Posterior vena cava (tissue), 2 donors: ENCODE data around the gene ADGRB3. TPM values are rescaled to one million over a fixed set of nuclear protein-coding genes. Genes with fewer than 3 reads are reported as not detected.
A peak's percentile ranks its signal among the peaks of the same experiment; 100 is the strongest.
"Not testable (repeated sequence)": the region's sequence is repeated elsewhere in the genome, so short reads cannot be mapped to it uniquely, and the experiment has no call there.

Experiments
- DNase-seq: peaks from one replicate; pipeline ENCODE4 v3.0.0-alpha.2; 2020; ENCODE audit warnings: low spot score
- intact Hi-C, 2 donors: fragments of 100-400 bp; cut with DNase I; formaldehyde crosslinking; loops; one replicate each; pipeline versions ENCODE4 v1.14.1 to v1.14.2; 2022 to 2023
- total RNA-seq, 2 donors: library from RNA; stranded (reverse); fragmentation: NEBNext Ultra II Directional; extraction: Animal tissue kit (Norgen Biotek cat#: 25700); gene quantifications; one replicate each; pipeline ENCODE4 v1.2.1, GENCODE V29; 2021
- donor health status: DM: yes; HTN: yes; CAD: no.
- donor health status: DM: yes; HTN: yes; CAD: no.

Gene ADGRB3
- total RNA-seq, 2 donors from 2014 or later: 2.0 to 5.9 TPM

DNA sequence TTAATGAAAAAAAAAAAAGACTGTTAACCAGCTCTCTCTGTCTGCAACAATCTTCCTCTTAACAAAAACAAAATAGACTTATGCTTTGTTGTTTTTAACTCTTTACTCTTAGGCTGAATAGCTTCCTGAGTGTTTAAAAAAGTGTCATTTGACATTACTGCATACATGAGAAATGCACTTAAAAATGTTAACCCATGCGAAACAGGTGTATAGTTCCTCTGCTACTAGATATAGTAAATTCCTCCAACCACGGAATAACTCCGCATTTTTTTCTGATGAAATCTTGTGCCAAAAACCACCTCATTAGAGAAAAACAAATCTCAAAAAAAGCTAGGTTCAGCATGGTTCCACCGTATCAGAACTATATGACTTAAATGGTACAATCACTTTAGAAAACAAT, 426.0 kb downstream of the ADGRB3 start:
- intact Hi-C loops: no loop called here
- no peak for DNase-seq

DNA sequence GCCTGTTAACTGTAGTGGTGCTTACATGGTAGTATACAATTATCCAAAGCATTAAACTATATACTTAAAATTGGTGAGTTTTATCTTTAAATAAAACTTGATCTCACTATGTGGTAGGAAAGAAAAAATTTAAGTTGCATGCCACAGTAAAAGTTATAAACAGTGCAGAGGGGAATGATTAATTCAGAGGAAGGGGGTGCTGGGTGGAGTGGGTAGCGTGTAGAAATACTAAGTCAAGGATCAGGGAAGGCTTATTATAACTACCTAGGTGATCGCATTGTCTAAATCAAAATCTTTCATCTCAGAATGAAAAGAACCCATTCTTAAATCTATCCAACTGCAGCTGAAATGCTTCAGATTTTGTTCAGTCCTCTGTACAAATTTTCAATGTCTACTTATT, 428.3 kb downstream of the ADGRB3 start:
- no peak for DNase-seq
- intact Hi-C loops: no loop called here

DNA sequence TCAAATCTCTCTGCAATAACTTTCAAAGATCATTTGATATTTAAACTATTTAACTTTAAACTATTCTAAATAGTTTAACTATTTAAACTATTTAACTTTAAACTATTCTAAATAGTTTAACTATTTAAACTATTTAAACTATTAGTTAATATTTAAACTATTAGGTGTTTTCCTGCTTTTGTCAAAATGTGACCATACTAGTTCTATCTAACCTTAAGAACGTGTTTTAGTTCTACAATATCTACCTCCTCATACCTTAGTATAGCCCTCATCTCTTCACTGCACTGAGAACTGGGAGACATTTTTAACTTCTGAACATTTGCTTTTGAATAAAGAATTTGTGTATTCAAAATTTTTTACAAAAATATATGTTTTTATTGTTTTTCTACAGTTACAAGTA, 429.1 kb downstream of the ADGRB3 start:
- intact Hi-C loops: no loop called here
- DNase-seq: no peak

DNA sequence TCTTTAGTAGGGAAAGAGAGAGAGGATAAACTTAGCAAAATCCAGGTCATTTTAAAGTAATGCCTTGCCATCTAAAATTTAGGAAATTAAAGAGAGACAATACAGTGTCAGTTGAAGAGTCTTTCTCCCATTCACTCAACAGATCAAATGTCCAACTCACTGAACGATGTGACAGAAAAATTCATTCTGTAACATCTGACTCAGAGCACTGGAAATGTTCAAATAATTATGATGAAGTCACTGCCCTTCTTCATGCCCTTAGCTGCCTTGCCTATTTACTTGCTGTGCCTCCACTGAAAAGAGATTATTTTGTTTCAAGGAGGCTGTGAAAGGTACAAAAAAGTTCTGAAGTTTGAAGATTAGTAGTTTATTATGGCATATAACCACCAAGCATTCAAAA, 434.8 kb downstream of the ADGRB3 start:
- intact Hi-C loops: no loop called here
- DNase-seq: no peak

DNA sequence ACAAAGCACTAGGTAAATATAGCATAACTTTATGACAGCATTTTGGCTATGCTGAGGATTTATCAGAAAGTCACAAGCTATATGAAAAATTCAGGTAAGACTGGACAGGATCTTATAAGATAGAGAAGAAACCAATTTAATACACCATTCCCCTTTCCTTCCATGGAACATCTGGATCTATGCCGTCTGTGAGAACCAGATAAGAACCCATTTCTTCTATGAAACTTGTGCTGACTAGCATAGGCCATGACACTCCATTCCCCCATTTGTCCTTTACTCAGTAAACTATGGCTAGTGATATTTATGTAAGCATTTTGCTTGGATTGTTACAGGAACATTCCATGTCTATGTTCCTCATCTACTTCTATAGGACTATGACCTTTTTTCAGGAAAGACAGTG, 437.7 kb downstream of the ADGRB3 start:
- no peak for DNase-seq
- intact Hi-C loops: no loop called here

DNA sequence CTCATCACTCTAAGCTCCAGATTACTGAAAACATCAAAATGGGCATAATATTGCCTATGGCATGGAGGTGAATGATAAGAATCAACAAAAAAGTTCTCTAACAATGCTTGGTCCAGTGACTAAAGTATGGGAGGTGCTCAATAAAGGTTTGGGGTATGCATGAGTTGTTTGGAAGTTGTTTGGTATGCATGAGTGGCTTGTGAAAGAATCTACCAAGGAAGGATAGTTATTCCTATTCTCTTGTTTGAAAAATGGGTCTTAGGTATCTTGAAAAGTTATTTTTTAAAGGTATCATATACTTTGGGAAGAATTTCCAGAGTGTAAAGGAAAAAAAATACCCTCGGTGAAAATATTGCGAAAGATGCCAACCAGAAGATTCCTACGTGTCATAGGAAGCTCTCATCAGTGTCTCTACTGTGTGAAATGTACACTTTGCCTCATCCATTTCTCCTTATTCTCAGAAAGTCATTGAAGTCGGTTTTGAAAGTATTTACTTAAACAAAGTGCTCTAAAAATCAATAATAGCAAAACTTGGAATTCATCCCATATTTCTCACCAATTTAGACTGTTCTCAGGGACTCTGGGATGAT, 449.8 kb downstream of the ADGRB3 start:
- intact Hi-C loops: no loop called here
- DNase-seq: no peak

DNA sequence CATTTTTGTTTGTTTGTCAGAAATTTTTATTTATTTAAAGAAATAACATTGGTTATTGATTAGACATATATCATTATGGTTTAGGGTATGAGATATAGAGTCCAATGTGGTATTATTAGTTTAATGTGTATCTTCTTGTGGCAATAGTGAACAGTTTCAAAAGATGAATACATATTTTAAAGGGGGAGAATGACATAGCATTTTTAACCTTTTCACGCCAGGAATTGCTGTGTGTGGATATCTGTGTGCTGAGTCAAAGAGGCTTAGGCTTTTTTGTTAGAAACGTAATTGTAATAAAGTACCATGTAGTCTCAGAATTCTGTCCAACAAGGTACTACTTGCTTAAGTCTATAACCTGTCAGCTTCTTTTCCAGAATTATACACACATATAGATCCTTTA, 451.6 kb downstream of the ADGRB3 start:
- intact Hi-C loops: loop anchor here in 1 of 2 donors (2.0 kb wide), 1 partner anchor 48 kb away; no protein-coding TSS in a partner anchor
- no peak for DNase-seq

DNA sequence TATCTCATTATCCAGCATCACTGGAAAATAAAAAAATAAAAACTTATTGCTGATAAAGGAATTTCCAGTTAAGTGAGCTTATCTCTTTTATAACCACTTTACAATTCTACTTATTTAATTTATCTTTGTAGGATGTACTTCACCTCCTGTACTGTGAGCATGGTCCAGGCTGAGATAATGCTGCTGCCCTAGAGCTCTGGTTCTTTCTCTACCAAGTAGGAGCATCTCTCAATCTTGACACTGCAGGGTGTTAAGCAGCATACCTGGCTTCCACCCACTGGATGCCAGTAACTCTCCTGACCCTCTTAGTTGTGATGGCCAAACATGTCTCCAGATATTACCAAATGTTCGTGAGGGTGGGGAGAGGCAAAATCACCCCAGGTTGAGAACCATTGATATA, 454.5 kb downstream of the ADGRB3 start:
- intact Hi-C loops: no loop called here

DNA sequence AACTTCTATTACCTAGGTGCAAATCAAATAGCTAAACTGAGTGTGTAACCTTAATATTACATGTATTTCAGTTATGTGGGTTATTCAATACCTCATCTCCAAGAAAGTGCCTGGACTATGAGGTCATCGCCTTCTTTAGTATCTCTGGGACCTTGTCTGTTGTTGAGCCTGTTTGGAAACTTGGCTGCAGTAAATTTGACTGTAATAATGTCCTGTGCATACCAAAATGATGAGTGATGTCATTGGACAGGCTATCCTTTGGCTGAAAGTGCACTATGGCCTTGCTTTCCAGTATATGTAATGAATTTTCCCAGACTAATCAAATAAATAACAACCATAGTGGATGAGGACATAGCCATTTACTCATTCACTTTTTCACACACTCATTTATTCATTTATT, 455.1 kb downstream of the ADGRB3 start:
- no peak for DNase-seq
- intact Hi-C loops: no loop called here

More for the DNA sequence above, 454.5 kb downstream of the ADGRB3 start:
- no peak for DNase-seq

DNA sequence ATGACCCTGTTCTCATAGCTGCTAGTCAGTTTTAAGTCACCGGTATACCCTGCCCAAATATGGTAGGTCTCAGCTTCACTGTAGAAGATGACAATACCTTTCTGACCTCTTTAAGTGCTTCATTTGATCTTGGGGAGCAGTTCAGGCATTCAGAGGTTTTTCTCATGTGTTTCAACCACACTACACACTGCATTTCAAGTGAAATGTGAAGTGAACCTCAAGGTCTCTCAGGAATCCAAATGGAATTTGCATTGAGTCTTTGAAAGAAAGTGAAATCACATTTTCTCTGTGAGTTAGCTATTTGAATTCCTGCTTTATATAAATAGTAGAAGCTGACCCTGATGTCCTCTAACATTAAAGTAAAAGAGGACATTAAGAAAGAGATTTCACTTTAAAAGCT, 461.6 kb downstream of the ADGRB3 start:
- intact Hi-C loops: no loop called here
- DNase-seq: no peak

DNA sequence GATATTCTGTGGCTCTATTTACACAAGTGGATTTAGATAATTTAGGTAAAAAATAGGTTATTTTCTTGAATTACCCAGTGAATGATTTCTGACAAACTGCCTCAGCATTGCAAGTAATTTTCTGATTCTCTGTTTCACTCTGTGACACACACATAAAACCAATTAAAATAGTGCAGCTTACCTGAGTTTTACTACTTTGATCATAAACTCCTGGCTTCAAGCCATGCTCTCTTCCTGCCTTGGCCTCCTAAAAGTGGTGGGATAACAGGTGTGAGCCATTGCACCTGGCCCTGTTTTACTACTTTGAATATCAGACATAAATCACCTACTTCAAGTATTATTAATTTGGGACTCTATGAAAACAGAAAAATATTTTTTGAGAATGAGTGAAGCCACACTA, 462.9 kb downstream of the ADGRB3 start:
- no peak for DNase-seq
- intact Hi-C loops: no loop called here

DNA sequence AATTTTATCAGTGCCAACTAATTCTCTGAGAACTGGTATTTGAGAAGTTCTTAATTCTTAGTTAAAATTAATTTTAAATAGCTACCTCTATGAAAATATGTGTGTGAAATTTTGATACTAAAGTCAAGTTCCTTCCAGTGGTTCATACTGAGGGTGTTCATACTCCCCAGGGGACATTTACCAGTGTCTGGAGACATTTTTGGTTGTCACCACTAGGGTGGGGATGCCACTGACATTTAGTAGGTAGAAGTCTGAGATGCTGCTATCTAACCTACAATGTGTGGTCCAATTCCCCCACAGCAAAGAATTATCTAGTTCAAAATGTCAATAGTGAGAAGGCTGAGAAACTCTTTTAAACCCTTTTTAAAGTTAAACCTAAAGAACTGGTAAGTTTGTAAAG, 463.8 kb downstream of the ADGRB3 start:
- DNase-seq: no peak
- intact Hi-C loops: no loop called here

DNA sequence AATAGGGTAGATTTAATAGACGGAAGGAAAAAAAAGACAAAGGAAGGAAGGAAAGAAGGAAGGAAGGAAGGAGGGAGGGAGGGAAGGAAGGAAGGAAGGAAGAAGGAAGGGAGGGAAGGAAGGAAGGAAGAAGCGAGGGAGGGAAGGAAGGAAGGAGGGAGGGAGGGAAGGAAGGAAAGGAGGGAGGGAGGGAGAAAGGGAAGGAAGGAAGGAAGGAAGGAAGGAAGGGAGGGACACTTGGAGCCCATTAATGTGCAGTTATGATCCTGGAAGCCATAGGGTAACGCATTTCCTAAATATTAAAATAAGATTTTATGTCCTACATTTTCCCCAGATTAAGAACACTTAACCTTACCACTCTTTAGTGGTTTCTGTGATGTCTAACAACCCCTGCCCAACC, 465.7 kb downstream of the ADGRB3 start:
- intact Hi-C loops: no loop called here
- DNase-seq: no peak

DNA sequence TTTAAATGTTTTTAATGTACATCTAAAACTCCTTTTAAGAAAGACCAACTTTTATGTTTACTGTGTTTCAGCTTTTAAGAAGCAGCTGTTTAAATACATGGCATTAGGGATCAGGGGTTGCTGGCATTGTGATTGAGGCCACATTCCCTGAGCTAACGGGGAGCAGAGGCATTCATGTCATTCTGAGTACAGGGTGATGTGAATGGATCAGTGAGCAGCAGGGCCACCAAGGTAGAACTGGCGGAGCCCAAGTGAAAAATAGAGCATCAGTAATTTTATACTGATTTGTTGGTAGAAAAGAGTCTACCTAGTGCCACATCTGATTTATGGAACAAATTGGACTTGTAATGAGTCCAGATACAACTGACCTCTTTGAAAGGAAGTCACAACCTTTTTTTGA, 467.3 kb downstream of the ADGRB3 start:
- no peak for DNase-seq
- intact Hi-C loops: no loop called here

DNA sequence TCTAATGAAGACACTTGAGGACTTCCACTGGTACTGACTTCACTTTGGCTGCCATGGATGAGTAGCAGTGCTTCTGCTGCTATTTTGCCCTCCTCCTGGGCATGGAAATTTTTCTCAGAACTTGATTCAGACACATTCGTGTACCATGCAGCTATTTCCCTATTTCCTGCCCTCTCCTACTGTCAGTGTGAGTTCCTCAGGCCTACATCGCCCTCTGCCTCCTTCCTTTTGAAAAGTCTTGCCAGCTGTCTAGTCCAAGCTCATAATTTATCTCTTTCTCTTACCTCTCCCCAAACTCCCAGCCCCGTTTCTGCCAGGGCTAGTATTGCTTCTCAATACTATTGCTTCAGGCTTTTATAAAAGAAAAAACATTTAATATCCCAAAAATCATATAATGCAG, 470.2 kb downstream of the ADGRB3 start:
- intact Hi-C loops: no loop called here
- DNase-seq: no peak

DNA sequence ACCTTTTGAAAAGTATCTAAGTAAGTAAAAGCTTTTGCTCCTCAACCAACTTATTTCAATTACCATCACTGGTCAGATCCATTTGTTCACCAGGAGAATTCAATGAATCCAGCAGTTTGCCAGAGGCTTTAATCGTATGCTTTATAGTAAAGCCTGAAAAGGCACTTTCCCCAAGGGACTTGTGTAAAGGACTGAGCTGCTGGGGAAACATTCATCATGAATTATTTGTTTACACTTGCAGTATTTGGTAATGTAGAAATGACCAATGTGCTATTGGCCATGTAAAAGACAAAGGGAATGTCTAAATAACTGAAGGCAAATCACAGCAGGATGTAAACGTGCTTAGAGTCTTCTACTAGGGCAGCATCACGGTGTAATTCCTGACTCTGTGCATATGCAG, 471.4 kb downstream of the ADGRB3 start:
- DNase-seq: no peak
- intact Hi-C loops: no loop called here

DNA sequence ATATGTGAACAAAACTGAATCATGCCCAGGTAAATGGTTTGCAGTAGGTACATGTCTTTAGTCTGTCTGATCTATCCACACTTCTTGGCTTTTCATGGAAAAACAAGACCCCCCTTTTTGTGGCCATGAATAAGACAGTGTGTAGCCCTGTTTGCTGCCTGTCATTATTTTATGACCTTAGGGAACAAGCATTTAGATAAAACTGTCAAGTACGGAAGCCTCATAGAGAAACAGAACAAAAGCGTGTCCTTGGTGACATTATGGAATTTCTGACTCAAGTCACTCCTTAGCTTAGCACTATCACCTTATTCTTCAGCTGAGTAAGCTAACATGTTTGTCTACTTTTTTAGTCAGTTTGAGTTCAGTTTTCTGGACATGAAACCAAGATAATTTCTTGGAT, 476.2 kb downstream of the ADGRB3 start:
- DNase-seq: no peak
- intact Hi-C loops: no loop called here

DNA sequence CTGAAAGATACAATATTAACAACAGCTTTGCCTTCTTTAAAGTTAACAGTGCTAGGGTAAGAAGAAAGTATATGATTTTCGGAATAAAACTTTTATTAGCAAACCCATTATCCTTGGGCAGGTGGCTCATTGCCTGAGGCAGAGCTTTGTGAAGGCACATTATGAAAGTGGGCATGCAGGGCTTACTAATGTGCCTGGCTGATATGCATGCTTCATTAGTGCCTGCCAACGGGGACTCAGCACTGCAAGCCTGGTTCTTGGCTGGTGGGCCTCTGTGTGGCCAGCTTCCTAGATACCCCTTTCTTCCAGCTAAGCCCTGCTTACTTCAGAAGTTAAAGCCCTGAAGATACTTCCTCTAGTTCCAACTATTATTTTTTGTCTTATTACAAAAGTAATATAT, 481.6 kb downstream of the ADGRB3 start:
- no peak for DNase-seq
- intact Hi-C loops: no loop called here

DNA sequence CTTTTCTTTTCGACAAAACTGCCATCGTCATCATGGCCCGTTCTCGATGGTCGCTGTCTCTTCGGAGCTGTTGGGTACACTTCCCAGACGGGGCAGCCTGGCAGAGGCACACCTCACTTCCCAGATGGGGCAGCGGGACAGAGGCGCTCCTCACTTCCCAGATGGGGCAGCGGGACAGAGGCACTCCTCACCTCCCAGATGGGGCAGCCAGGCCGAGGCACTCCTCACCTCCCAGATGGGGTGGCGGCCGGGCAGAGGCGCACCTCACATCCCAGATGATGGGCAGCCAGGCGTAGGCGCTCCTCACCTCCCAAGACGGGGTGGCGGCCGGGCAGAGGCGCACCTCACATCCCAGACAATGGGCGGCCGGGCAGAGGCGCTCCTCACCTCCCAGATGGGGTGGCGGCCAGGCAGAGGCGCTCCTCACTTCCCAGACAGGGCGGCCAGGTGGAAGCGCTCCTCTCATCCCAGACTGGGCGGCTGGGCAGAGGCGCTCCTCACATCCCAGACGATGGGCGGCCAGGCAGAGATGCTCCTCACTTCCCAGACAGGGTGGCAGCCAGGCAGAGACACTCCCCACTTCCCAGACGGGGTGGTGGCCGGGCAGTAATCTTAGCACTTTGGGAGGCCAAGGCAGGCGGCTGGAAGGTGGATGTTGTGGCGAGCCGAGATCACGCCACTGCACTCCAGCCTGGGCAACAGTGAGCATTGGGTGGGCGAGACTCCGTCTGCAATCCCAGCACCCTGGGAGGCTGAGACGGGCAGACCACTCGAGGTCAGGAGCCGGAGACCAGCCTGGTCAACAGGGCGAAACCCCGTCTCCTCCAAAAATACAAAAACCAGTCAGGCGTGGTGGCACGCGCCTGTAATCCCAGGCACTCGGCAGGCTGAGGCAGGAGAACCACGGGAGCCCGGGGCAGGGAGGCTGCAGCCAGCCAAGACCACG, 486.7 kb downstream of the ADGRB3 start:
- DNase-seq: peak; percentile 72
- intact Hi-C loops: not testable (repeated sequence)

DNA sequence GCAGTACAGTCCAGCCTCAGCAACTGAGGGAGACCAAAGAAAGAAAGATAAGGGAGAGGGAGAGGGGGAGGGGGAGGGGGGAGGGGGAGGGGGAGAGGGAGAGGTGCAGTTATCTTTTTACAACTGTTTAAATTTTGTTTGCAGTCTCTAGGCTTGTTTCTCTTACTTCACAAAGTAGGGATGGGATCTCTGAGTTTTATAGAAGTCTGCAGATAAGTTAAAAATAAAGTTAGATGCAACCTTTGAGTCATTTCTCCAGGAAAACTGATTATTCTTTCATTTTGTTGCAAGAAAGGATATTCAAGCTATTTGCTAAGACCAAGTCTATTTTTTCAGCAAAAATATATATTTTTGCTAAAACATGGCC, 487.3 kb downstream of the ADGRB3 start:
- DNase-seq: no peak
- intact Hi-C loops: no loop called here

DNA sequence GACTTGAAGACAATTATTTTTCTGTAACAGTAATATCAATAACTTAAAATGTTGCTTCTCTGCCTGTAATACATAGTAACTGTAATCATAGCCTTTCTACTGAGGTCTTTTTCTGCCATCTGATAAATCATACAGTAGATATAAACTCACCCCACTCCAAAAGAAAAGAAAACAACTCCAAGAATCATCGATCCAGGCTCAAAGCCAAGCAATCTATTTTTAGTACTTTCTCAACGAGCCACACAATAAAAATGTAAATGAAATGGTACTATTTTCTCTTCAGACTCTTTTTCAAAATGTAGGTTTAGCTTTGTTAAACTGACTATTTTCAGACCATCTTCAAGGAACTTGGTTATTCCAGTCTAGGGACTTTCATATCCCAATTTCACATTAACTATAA, 493.3 kb downstream of the ADGRB3 start:
- DNase-seq: no peak
- intact Hi-C loops: no loop called here
